Heart left ventricle (tissue), 16 donors: ENCODE results near the gene GAB3. TPM values are rescaled to one million over a fixed set of nuclear protein-coding genes. Genes with fewer than 3 reads are reported as not detected.

Source experiments
- ATAC-seq, 4 donors: fragments of 200-7000 bp; cut with Tn5 transposase; one replicate each; pipeline ENCODE4 v1.9.1; 2020 to 2022; ENCODE audit warnings: moderate library complexity in 4 of 4, mild to moderate bottlenecking in 3 of 4, moderate number of reproducible peaks in 1 of 4
- DNase-seq, 5 donors: peaks; one replicate each; pipeline ENCODE4 v3.0.0-alpha.2; 2020
- H3K27ac ChIP-seq, 12 donors: fragments of 200-600 bp; sonication (generic) in 4 of 12; one replicate each; pipeline versions ENCODE4 v1.5.0 to v1.8.0; 2016 to 2022; ENCODE audit warnings: mild to moderate bottlenecking in 2 of 12
- H3K27me3 ChIP-seq, 9 donors: fragments of 200-600 bp; sonication (generic) in 2 of 9; one replicate each; pipeline versions ENCODE4 v1.5.1 to v1.8.0; 2016 to 2022; ENCODE audit warnings: mild to moderate bottlenecking in 3 of 9
- H3K36me3 ChIP-seq, 9 donors: fragments of 200-600 bp; sonication (generic) in 2 of 9; one replicate each; pipeline versions ENCODE4 v1.5.0 to v1.8.0; 2018 to 2022; ENCODE audit warnings: mild to moderate bottlenecking in 2 of 9
- H3K4me1 ChIP-seq, 12 donors: fragments of 200-600 bp; sonication (generic) in 4 of 12; one replicate each; pipeline versions ENCODE4 v1.5.0 to v1.8.0; 2016 to 2022; ENCODE audit warnings: mild to moderate bottlenecking in 3 of 12
- H3K4me3 ChIP-seq, 12 donors: fragments of 200-600 bp; sonication (generic) in 4 of 12; one replicate each; pipeline versions ENCODE4 v1.5.0 to v1.8.0; 2017 to 2022; ENCODE audit warnings: mild to moderate bottlenecking in 9 of 12, moderate library complexity in 4 of 12
- H3K9me3 ChIP-seq, 12 donors: fragments of 200-600 bp; sonication (generic) in 4 of 12; one replicate each; pipeline versions ENCODE4 v1.5.0 to v1.8.0; 2016 to 2022; ENCODE audit warnings: mild to moderate bottlenecking in 1 of 12
- POLR2A ChIP-seq, 2 donors: fragments of 450-650 bp; IDR thresholded peaks; one replicate each; pipeline ENCODE4 v1.6.1; 2017; ENCODE audit warnings: antibody characterized with exemption in 2 of 2, mild to moderate bottlenecking in 2 of 2, moderate library complexity in 2 of 2
- WGBS, 4 donors: extraction: QIAGEN DNeasy Blood & Tissue Kit in 2 of 4; methylation state at CpG; one replicate each; pipeline versions ENCODE4 v1.1.5 to v1.1.7; 2013 to 2018; 5-methylcytosine and 5-hydroxymethylcytosine counted together
- intact Hi-C, 10 donors: fragments of 100-400 bp; cut with DNase I; formaldehyde crosslinking; loops; one replicate each; pipeline versions ENCODE4 v1.11.1 to v1.14.2; 2022
- polyA plus RNA-seq, 2 donors: library from polyadenylated mRNA; stranded (reverse); fragments of 200-250 nt; gene quantifications; one replicate each; pipeline ENCODE4 v1.2.3, GENCODE V29; 2013
- total RNA-seq, 9 donors: library from RNA; depleted of rRNA in 2 of 9; stranded (reverse); fragments of >200 nt in 2 of 9; fragmentation: NEBNext Ultra II Directional in 3 of 9; extraction: Animal tissue kit (Norgen Biotek cat#: 25700) in 3 of 9; gene quantifications; one replicate each; pipeline versions ENCODE4 v1.1.0 to v1.2.4, GENCODE V29; 2016 to 2023
- TF ChIP-seq, protein P1 (sequence below), 12 donors: fragments of 200-600 bp; sonication (generic) in 4 of 12; IDR thresholded peaks; one replicate each; pipeline versions ENCODE4 v1.5.0 to v1.8.0; 2018 to 2022; ENCODE audit warnings: antibody characterized with exemption in 12 of 12, mild to moderate bottlenecking in 5 of 12
- donor health status: ischemic (EF 13 %, LVEDD 7.1; RV severe dilation, severe dysfunction).
- donor health status: healthy with polysubstance abuse.
- donor health status: DM: no; HTN: yes; CAD: no.
- donor health status: DM: no; HTN: no; CAD: no.
- donor health status: ischemic (EF 25% LVEDD 6.9; RV normal size, moderate dysfunction).
- donor health status: ischemic (EF 25% LVEDD 5.7; RV mildly dilated, moderate dysfunction).
- donor health status: healthy.
- donor health status: DM: yes; HTN: yes; CAD: no.
- donor health status: ischemic (EF 35%, LVEDD 5.7; RV mildly dilated, moderate dysfunction).
- donor health status: nonischemic (EF 11% LVEDD 7.7; RV severe dilation, severe dysfunction).
- donor health status: DM: yes; HTN: yes; CAD: no.
- donor health status: PGD.
- donor health status: ischemic (EF 29% LVEDD 5.4; RV normal size, mild dysfunction).
- donor health status: nonischemic (EF 23%, LVEDD 6.1; RV moderate dilation, normal function).

GAB3 gene
- total and polyA plus RNA-seq, 11 donors, result 7.2 to 29.0 (median 18.4) TPM

DNA sequence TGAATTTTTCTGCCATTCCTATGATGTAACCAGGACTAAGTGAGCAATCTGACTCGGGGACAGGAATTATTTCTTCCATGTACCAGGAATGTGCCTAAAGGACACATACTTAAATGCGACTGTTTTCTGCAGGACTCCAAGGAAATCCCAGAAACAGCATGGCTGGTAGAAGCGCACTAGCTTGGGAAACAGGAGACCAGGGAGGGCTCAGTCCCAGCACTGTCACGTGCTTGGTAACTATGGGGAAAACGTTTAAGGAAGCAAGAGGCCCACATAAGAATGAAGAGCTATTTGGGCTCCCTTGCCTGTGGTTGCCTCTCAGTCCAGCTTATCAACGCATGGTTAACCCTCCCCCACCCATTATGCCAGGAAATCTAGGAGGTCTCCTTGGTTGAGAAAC lies 34.8 kb upstream of the GAB3 start:
- DNase-seq (no peak), ATAC-seq (no peak)
- Histone ChIP-seq H3K4me3 (no peak overlapping the region), H3K9me3 (no peaks in the 10 kb centered on the region), H3K27me3 (no peaks in the 10 kb centered on the region), H3K27ac (no peak overlapping the region), H3K36me3 (peaks cover 0 to 13% (median 6%) of the 10 kb centered on the region in 9 donors), H3K4me1 (no peaks in the 10 kb centered on the region)
- 58 to 64% (median 61%) methylated on average over 6 of the region's 6 CpGs for WGBS, 4 donors
- intact Hi-C loops, result no loop called here
- TF ChIP-seq, protein P1, sequence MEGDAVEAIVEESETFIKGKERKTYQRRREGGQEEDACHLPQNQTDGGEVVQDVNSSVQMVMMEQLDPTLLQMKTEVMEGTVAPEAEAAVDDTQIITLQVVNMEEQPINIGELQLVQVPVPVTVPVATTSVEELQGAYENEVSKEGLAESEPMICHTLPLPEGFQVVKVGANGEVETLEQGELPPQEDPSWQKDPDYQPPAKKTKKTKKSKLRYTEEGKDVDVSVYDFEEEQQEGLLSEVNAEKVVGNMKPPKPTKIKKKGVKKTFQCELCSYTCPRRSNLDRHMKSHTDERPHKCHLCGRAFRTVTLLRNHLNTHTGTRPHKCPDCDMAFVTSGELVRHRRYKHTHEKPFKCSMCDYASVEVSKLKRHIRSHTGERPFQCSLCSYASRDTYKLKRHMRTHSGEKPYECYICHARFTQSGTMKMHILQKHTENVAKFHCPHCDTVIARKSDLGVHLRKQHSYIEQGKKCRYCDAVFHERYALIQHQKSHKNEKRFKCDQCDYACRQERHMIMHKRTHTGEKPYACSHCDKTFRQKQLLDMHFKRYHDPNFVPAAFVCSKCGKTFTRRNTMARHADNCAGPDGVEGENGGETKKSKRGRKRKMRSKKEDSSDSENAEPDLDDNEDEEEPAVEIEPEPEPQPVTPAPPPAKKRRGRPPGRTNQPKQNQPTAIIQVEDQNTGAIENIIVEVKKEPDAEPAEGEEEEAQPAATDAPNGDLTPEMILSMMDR (IDR thresholded peaks at IDR 0.05), result no peak
- no peak for TF ChIP-seq POLR2A (IDR thresholded peaks at IDR 0.05)

DNA sequence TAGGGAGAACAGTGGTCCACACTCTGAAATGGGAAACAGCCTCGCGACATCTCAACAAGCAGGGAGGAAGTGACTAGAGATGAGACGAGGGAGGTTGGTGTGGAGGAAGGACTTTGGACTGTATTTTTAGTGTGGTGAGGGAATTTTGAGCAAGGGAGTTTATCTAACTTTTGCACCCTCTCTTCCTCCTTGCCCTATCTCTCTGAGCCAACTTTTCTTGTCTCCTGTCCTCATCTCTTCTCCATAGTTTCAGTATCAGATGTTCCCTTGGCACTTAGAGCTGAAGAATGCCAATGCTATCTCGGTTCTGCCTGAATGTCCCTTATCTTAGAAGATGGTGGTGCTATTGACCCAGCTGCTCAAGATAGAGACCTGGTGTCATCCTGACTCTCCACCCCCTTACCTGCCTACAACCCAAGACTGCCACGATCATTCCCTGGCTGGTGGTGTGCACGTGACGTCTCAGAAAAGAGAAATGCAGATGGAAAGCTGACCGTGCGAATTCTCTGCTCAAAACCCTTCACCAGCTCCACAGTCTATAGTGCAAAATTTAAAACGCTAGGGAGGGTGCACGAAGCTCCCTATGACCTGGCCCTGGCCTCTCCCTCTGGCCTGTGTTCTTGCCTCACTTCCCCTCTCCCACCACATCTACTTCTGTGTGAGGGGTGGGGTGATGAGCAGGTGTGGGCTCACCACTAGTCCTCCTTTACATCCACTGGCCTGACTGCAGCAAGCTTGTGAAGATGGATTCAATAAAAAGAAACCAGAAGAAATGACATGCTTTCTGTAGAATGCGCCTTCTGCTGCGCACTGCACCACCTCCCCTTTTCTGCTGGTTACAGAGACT lies 33.5 kb upstream of the GAB3 start:
- 75 to 90% (median 83%) methylated on average over 13 of the region's 13 CpGs for WGBS, 4 donors
- peaks cover 0 to 14% (median 6%) of the 10 kb centered on the region in 9 donors for H3K36me3 ChIP-seq
- no peaks in the 10 kb centered on the region for H3K9me3 ChIP-seq
- no peaks in the 10 kb centered on the region for H3K4me1 ChIP-seq
- no peak overlapping the region for H3K4me3 ChIP-seq
- no peak overlapping the region for H3K27ac ChIP-seq
- no peak for TF ChIP-seq POLR2A (IDR thresholded peaks at IDR 0.05)
- TF ChIP-seq, protein P1 (IDR thresholded peaks at IDR 0.05), result no peak
- DNase-seq, result no peak
- H3K27me3 ChIP-seq, result no peaks in the 10 kb centered on the region
- peak in 1 of 4 donors; percentile 24 for ATAC-seq
- intact Hi-C loops, result no loop called here

DNA sequence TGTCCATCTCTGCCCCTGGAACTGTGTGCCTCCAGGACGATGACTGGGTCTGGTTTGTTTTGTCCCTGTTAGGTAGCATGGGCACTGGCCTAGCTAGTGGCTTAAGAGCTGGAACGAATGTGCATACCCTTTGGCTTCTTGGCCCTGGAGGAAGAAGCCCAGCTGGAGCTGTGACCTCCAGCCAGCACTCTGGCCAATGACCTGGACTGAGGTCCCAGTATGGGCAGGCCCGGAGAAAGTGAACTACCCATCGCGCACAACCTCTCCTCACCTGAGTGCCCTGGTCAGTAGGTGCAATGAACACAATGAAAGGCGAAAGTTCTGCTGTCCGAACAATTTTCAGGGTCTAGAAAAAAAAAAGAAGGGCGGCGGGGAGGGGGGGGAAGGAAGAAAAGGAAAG lies 30.1 kb upstream of the GAB3 start:
- TF ChIP-seq, protein P1 (IDR thresholded peaks at IDR 0.05), result no peak
- TF ChIP-seq POLR2A (IDR thresholded peaks at IDR 0.05), result no peak
- Histone ChIP-seq H3K4me1 (no peaks in the 10 kb centered on the region), H3K9me3 (no peaks in the 10 kb centered on the region), H3K36me3 (peaks cover 0 to 32% (median 27%) of the 10 kb centered on the region in 9 donors), H3K4me3 (no peak overlapping the region), H3K27ac (no peak overlapping the region), H3K27me3 (peaks cover 0 to 3% (median 0%) of the 10 kb centered on the region in 9 donors)
- WGBS, 4 donors, result 75 to 93% (median 86%) methylated on average over 9 of the region's 9 CpGs
- no peak for DNase-seq
- no peak for ATAC-seq
- intact Hi-C loops, result no loop called here

DNA sequence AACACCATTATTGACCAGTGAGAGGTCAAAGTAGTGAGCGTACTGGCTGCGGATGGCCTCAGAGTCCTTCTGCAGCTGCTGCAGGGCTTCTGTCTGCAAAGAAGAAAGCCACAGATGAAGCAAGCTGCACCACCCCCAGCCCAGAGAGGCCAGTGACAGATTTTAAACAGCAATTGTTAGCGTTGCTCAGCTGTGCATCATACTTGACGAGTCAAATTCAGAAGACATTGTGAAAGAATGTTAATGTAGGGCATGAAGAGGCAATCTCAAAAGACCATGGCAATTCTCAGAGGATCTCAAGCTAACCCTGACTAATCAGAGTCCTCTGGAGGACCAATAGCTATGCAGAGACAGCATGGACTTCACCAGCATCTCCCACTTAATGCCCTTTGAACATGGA lies 28.4 kb upstream of the GAB3 start:
- no peak for ATAC-seq
- Histone ChIP-seq H3K4me3 (no peak overlapping the region), H3K36me3 (peaks cover 0 to 48% (median 44%) of the 10 kb centered on the region in 9 donors), H3K4me1 (peaks cover 0 to 4% (median 0%) of the 10 kb centered on the region in 12 donors), H3K9me3 (no peaks in the 10 kb centered on the region), H3K27me3 (peaks cover 0 to 6% (median 0%) of the 10 kb centered on the region in 9 donors), H3K27ac (no peak overlapping the region)
- WGBS, 4 donors, result 84 to 95% (median 92%) methylated on average over 4 of the region's 4 CpGs
- DNase-seq, result no peak
- intact Hi-C loops, result no loop called here
- TF ChIP-seq, protein P1 (IDR thresholded peaks at IDR 0.05), result no peak
- no peak for TF ChIP-seq POLR2A (IDR thresholded peaks at IDR 0.05)
